ENCODE data around the gene PTGR2.
"Not testable (repeated sequence)": the region's sequence is repeated elsewhere in the genome, so short reads cannot be mapped to it uniquely, and the experiment has no call there.

The PTGR2 gene

GRCh38 chr14:73833530-73834260 is 17.9 kb upstream of the PTGR2 start:
- no peak for DNase-seq

- no peak for DNase-seq
Observed at GRCh38 chr14:73834261-73834625, 17.4 kb upstream of the PTGR2 start.

GRCh38 chr14:73838293-73839034 is 13.2 kb upstream of the PTGR2 start:
- not testable (repeated sequence) for DNase-seq

GRCh38 chr14:73842201-73842600 is 9.4 kb upstream of the PTGR2 start:
- no peak for DNase-seq

GRCh38 chr14:73842851-73843250 is 8.8 kb upstream of the PTGR2 start:
- no peak for DNase-seq

GRCh38 chr14:73843296-73843695 is 8.3 kb upstream of the PTGR2 start:
- DNase-seq, result no peak

- DNase-seq, result no peak
Observed at GRCh38 chr14:73846947-73847346, 4.7 kb upstream of the PTGR2 start.

- DNase-seq, result no peak
Observed at GRCh38 chr14:73851000-73851399, 631 bp upstream of the PTGR2 start.

GRCh38 chr14:73859145-73859544 is 7.5 kb downstream of the PTGR2 start:
- DNase-seq, result no peak

- no peak for DNase-seq
Observed at GRCh38 chr14:73861073-73861472, 9.4 kb downstream of the PTGR2 start.

- no peak for DNase-seq
Observed at GRCh38 chr14:73862480-73862879, 10.8 kb downstream of the PTGR2 start.

- DNase-seq, result no peak
Observed at GRCh38 chr14:73863209-73863608, 11.6 kb downstream of the PTGR2 start.

GRCh38 chr14:73865534-73866113 is 14.0 kb downstream of the PTGR2 start:
- no peak for DNase-seq

GRCh38 chr14:73869754-73870153 is 18.1 kb downstream of the PTGR2 start:
- DNase-seq, result not testable (repeated sequence)

- DNase-seq, result no peak
Observed at GRCh38 chr14:73870525-73871235, 19.0 kb downstream of the PTGR2 start.

- no peak for DNase-seq
Observed at GRCh38 chr14:73873660-73874059, 22.0 kb downstream of the PTGR2 start.

GRCh38 chr14:73877790-73878189 is 26.2 kb downstream of the PTGR2 start:
- no peak for DNase-seq

GRCh38 chr14:73878436-73878835 is 26.8 kb downstream of the PTGR2 start:
- DNase-seq, result no peak

- DNase-seq, result no peak
Observed at GRCh38 chr14:73879027-73879426, 27.4 kb downstream of the PTGR2 start.

GRCh38 chr14:73884438-73885190 is 33.0 kb downstream of the PTGR2 start:
- no peak for DNase-seq

GRCh38 chr14:73886449-73887317 is 35.1 kb downstream of the PTGR2 start, which contains the start of gene ZNF410:
Gene ZNF410 (plus strand): TSS chr14:73886859. CDS start chr14:73892176, 5,317 bp downstream.
- DNase-seq, result peak; percentile 75 to 94 (median 82)

GRCh38 chr14:73887318-73887616 is 35.6 kb downstream of the PTGR2 start:
- no peak for DNase-seq
